ENCODE measurements around the gene KLHL29.

The KLHL29 gene

DNA sequence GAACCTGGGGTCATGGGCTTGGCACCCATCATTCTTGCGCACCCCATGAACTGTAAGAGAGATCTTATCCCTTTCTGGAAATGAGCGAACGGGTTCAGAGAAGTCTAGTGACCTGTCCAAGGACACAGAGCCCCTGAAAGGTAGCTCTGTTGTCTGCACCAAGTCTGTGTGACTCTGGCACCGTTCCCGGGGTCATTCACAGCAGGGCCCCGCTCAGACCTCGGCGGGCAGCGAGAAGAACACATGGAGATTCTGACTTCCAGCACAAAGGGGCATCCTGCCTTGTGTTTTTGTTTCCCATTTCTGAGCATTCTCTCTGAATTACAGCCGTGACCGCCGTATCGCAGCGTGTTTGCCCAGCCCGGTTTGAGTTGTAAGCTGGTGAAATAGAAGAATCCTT, 231.7 kb downstream of the KLHL29 start:
- no peak for DNase-seq (ENCODE audit: low read depth, low spot score)

- DNase-seq (ENCODE audit: low read depth, low spot score), result no peak
These were observed 232.3 kb downstream of the KLHL29 start for GRCh38 chr2:23617167-23617810.

DNA sequence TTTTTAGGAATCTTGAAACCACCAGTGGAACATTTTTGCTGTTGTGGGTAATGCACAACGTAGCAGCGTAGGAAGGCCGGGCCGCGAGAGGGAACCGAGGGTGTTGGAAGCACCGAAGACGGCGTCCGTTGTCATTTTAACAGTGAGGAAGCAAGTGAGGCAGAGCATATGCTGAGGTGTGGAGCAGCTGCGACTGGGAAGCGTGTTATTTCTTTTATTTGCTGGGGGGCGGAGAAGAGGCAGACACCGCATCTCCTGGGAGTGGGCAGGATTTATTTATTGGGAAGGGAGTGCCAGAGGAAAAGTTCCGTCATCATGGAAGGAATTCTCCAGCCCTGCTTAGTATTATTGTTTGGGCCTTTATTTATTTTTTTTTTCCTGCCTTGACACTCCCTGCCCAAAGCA, 232.8 kb downstream of the KLHL29 start:
- DNase-seq (ENCODE audit: low read depth, low spot score), result no peak

GRCh38 chr2:23618265-23618664, 233.3 kb downstream of the KLHL29 start:
- DNase-seq (ENCODE audit: low read depth, low spot score), result no peak

DNA sequence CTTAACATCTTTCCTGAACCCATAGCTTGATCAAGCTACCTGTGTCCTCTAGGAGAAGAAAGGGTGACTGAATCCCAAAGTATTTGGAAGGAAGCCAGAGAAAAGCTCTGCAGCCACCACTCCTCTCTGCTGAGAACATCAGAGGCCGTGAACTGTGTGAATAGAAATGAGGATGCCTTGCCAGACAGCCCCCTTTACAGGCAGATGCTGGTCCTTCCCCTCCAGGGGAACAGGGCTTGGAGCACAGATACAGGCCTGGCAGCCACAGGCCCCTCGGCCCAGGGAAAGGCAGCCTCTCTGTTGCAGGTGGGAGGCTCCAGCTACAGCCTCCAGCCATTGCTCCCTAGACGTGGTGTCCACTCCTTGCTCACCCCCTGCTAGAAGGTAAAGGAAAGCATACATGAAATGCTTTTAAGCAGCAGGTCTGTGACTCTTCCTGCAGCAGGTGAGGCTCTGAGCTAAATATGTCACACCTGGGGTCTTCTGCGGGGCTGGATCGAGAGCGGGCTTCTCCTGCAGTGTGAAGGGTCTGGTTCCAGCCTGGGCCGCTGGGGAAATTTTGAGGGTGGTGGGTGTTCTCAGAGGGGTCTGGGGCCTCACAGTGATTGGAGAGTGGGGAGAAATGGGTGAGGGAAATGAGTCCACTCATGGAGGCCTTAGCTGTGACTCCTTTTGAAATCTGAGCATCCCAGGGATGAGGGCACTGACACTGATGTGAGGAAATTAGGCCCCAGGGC, 234.0 kb downstream of the KLHL29 start:
- no peak for DNase-seq (ENCODE audit: low read depth, low spot score)

GRCh38 chr2:23619941-23620340, 235.0 kb downstream of the KLHL29 start:
- no peak for DNase-seq (ENCODE audit: low read depth, low spot score)

DNA sequence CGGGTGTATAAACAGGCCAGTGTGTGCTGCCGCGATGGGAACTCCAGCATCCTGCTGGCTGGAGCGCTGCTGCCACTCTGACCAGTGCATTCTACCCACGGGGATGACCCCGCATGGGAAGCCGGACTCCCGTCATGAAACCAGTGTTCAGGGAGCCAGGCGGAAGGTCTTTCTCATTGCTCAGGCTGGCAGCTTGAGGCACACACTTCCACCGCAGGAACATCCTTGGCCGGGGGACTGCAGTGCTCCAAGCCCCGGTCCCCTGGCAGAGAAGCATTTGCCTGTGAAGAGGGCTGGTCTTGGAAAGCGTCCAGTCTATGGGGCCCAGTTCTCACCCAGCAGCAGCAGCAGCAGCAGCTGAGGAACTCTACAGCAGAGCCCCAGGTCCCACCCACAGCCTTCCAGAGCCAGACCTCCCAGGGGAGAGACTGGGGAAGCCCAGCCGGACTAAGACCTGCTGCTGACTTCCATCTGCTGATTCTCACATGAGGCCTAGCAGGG, 235.9 kb downstream of the KLHL29 start:
- no peak for DNase-seq (ENCODE audit: low read depth, low spot score)

GRCh38 chr2:23621616-23622015, 236.6 kb downstream of the KLHL29 start:
- no peak for DNase-seq (ENCODE audit: low read depth, low spot score)

DNA sequence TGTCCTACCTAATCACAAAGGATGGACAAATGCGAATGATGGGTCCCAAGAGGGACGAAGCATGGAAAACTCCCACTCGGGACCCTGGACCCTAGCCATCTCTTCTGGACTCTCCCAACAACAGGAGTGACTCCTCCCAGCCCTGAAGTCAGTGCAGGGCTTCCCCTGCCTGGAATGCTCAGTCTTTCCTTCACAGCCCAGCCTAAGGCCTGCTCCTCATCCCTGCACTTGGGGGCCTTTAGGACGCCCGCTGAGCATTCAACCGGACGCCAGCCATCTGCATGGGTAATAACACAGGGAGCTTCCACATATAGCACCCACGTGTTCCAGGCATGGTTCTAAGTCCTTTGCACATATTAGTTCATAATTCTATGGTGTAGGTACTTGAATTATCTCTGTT, 237.5 kb downstream of the KLHL29 start:
- no peak for DNase-seq (ENCODE audit: low read depth, low spot score)

- DNase-seq (ENCODE audit: low read depth, low spot score), result no peak
These were observed 238.1 kb downstream of the KLHL29 start for GRCh38 chr2:23622966-23623675.

DNA sequence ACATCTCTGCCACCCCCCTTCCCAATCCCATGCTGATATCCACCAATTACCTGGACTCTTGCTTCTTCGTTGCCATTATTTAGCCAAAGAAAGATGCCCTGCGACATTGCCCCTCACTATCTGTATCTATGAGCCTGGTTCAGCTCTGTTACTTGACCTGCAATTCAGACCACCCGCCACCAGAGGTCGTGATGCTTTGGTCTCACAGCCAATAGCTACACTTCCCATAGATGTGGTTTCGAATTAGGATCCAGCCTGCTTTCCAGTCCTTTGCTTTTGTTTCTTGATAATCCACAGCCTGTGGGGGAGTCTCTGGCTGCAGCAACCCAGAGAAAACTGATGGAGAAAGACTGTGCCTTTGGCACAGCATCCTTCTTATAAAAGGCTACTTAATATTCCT, 239.4 kb downstream of the KLHL29 start:
- no peak for DNase-seq (ENCODE audit: low read depth, low spot score)

GRCh38 chr2:23624915-23625314, 239.9 kb downstream of the KLHL29 start:
- no peak for DNase-seq (ENCODE audit: low read depth, low spot score)

GRCh38 chr2:23625726-23626125, 240.7 kb downstream of the KLHL29 start:
- DNase-seq (ENCODE audit: low read depth, low spot score), result no peak

- no peak for DNase-seq (ENCODE audit: low read depth, low spot score)
These were observed 241.8 kb downstream of the KLHL29 start for GRCh38 chr2:23626701-23627230.

DNA sequence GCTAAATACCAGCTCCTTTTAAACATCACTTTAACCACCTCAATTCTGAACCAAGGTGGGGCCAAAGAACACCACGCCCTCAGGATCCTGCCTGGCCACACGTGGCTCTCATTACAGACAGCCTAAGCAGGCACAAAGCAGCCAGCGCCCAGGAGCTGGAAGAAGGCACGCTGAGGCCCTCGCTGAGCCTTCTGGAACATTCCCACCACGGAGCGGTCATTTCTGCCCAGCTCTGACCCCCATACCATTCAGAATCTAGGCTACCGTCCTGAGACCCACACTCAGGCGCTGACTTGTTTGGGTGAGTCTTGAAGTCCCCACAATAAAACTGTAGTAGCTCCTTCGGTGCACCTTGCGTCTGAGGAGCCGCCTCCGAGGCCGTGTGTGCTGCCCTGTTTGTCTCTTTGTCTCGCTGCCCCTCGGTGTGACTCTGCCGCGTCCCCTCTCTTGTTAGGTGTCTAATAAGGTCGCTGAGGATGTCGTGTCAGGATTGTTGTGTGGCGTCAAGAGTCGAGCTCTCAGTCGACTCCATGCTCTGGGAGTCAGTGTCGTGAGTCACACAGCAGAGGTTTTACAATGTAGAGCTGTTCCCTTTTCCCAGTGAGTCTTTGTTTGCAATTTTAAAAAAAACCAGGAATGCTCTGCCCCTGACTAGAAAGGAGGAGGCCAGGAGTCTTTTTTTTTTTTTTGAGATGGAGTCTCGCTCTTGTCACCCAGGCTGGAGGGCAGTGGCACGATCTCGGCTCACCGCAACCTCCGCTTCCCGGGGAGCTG, 242.4 kb downstream of the KLHL29 start:
- no peak for DNase-seq (ENCODE audit: low read depth, low spot score)

DNA sequence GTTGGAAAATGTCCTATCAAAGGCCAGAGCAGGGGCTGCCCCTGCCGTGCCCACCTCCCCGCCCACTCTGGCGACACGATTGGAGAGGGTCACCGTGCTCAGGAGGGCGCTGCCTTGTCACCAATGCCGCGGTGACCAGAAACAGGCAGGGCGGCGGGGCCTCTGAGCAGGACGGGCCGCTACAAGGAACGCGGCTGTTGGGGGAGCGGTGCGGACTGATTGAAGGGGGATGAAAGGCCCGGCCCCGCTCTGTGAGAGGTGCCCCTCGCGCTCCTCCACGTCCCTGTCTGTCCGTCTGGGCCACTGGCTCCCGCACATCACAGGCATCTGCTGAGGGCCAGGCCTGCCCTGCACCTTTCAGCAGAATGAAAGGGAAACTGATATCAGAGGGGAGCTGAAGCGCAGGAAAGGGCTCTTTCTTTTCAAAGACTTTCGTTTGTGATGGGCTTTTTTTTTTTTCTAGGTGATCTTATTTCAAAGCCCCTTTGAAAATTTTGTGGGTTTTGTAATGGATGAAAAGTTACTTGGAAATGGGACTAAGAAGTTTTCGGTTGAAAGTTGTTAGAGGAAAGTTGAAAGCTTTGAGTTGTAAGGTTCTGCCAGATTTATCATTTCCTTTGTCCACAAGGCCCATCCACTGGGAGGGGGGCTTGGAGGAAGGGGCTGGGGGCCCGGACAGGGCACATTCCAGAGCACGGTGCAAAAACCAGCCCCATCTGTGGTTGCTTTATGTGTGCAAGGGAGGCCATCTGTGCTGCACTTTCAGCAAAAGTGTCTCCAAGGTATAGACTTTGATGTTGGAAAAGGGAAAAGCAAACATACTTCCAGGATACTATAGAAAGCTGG, 244.2 kb downstream of the KLHL29 start:
- DNase-seq (ENCODE audit: low read depth, low spot score), result no peak

- DNase-seq (ENCODE audit: low read depth, low spot score), result no peak
These were observed 244.9 kb downstream of the KLHL29 start for GRCh38 chr2:23629772-23630480.

GRCh38 chr2:23630961-23631360, 246.0 kb downstream of the KLHL29 start:
- no peak for DNase-seq (ENCODE audit: low read depth, low spot score)

DNA sequence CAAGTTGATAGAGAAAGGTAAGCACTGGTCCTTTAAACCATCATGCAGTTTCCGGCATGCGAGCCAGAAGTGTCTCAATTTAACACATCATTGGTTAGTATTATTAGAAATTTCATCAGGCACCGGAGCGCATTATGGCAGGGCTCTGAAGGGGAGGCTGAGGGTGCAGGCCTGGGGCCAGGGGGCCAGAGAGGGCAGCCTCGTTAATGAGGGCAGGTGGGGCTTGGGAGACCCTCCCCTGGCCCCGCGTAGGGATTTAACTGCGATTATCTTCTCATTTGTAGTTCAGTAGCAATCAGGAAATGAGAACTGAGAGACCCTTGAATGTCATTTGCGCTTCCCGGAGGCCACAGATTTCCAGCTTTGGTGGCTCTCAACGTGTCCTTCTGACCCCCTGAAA, 246.4 kb downstream of the KLHL29 start:
- DNase-seq (ENCODE audit: low read depth, low spot score), result no peak

DNA sequence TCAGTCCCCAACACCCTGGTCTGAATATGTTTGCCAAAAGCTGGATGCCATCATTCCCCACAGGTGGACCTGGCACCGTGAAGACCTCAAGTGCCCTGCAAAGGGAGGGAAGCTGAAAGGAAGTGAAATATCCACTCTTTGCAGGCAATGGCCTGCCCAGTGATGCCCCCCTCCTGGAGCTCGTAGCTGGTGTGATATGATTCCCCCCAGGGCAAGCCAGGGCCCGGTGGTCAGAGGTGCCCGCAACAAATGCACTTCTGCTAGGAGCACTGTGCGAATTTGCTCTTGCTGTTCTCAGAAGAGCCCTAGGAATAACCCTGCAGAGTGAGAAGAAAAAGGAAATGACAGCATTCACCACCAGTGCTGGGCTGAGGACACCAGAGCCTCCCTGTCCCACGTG, 247.4 kb downstream of the KLHL29 start:
- no peak for DNase-seq (ENCODE audit: low read depth, low spot score)
